Gastrocnemius medialis (tissue), 4 donors: Measurements from ENCODE around the gene RETN. TPM values are rescaled to one million over a fixed set of nuclear protein-coding genes. Genes with fewer than 3 reads are reported as not detected.

Experiments
- ATAC-seq, 2 donors: fragments of 150-250 bp; one replicate each; pipeline ENCODE4 v1.9.1; 2016
- DNase-seq, 2 donors: peaks; one replicate each; pipeline ENCODE4 v3.0.0-alpha.2; 2019
- H3K27ac ChIP-seq, 4 donors: fragments of 200-600 bp; sonication (generic); 1 replicate in 1 of 4; 2 replicates in 3 of 4; pipeline ENCODE4 v1.5.1; 2016 to 2018; ENCODE audit warnings: mild to moderate bottlenecking in 2 of 4, moderate library complexity in 1 of 4
- H3K27me3 ChIP-seq, 3 donors: fragments of 200-600 bp; sonication (generic) in 2 of 3; 1 replicate in 1 of 3; 2 replicates in 2 of 3; pipeline versions ENCODE4 v1.5.1 to v1.6.0; 2016 to 2019; ENCODE audit warnings: mild to moderate bottlenecking in 1 of 3, moderate library complexity in 1 of 3
- H3K36me3 ChIP-seq, 2 donors: fragments of 200-600 bp; sonication (generic) in 1 of 2; one replicate each; pipeline ENCODE4 v1.5.1; 2017 to 2018
- H3K4me1 ChIP-seq, 2 donors: fragments of 200-600 bp; sonication (generic) in 1 of 2; one replicate each; pipeline ENCODE4 v1.5.1; 2016 to 2017; ENCODE audit warnings: mild to moderate bottlenecking in 2 of 2
- H3K4me3 ChIP-seq, 4 donors: fragments of 200-600 bp; sonication (generic) in 3 of 4; 1 replicate in 1 of 4; 2 replicates in 3 of 4; pipeline ENCODE4 v1.5.1; 2016 to 2019; ENCODE audit warnings: mild to moderate bottlenecking in 2 of 4
- H3K9me3 ChIP-seq, 3 donors: fragments of 200-600 bp; sonication (generic) in 2 of 3; 1 replicate in 1 of 3; 2 replicates in 2 of 3; pipeline ENCODE4 v1.5.1; 2016 to 2019
- CTCF ChIP-seq, 5 experiments: fragments of 450-650 bp in 3 of 5; fragments of 200-600 bp in 2 of 5; sonication (generic) in 2 of 5; IDR thresholded peaks in 4 of 5; conservative IDR thresholded peaks in 1 of 5; 1 replicate in 4 of 5; 2 replicates in 1 of 5; pipeline ENCODE4 v1.5.1; 2016 to 2019; ENCODE audit warnings: antibody characterized with exemption in 5 of 5, mild to moderate bottlenecking in 3 of 5, moderate library complexity in 3 of 5
- POLR2A ChIP-seq, 2 donors: fragments of 450-650 bp; IDR thresholded peaks; one replicate each; pipeline ENCODE4 v1.6.1; 2017; ENCODE audit warnings: antibody characterized with exemption in 2 of 2, mild to moderate bottlenecking in 2 of 2, moderate library complexity in 2 of 2
- in situ Hi-C, 4 donors: fragments of 200-750 bp; cut with MboI; loops; one replicate each; pipeline versions ENCODE4 v1.15.0 to v1.8.0; 2017; ENCODE audit warnings: low sequenced_read_pairs in 4 of 4
- intact Hi-C: fragments of 100-400 bp; cut with DNase I; formaldehyde crosslinking; loops from one replicate; pipeline ENCODE4 v1.15.1; 2023; ENCODE audit warnings: low total_unique reads
- total RNA-seq, 4 donors: library from RNA; depleted of rRNA; stranded (reverse); fragments of >200 nt; gene quantifications; one replicate each; pipeline versions ENCODE4 v1.1.0 to v1.2.3, GENCODE V29; 2016

RETN gene
- total RNA-seq, 4 donors from 2014 or later: 1.2 TPM; not detected in 3

GRCh38 chr19:7701654-7702457 is 33.0 kb downstream of the RETN start, which contains the start of gene FCER2:
FCER2 (minus strand) TSS chr19:7702131; CDS start chr19:7699760, 2,371 bp downstream.
- in situ Hi-C loops (no loop called here), intact Hi-C loops (no loop called here)
- no peaks in the 10 kb centered on the region for H3K36me3 ChIP-seq
- no peak for DNase-seq
- H3K9me3 ChIP-seq: no peaks in the 10 kb centered on the region
- no peak within 1 kb of the TSS for H3K27ac ChIP-seq
- no peak for TF ChIP-seq CTCF (IDR thresholded peaks at IDR 0.05 in 4 of 5, conservative IDR thresholded peaks at IDR 0.05 in 1 of 5)
- no peak for TF ChIP-seq POLR2A (IDR thresholded peaks at IDR 0.05)
- H3K27me3 ChIP-seq: peaks cover 0 to 22% (median 13%) of the 10 kb centered on the region in 3 donors
- no peaks in the 10 kb centered on the region for H3K4me1 ChIP-seq
- ATAC-seq: no peak
- no peak within 1 kb of the TSS for H3K4me3 ChIP-seq

GRCh38 chr19:7703332-7703731 is 34.5 kb downstream of the RETN start:
- peaks cover 0 to 9% (median 5%) of the 10 kb centered on the region in 3 donors for H3K27me3 ChIP-seq
- intact Hi-C loops (no loop called here), in situ Hi-C loops (no loop called here)
- TF ChIP-seq CTCF (IDR thresholded peaks at IDR 0.05 in 4 of 5, conservative IDR thresholded peaks at IDR 0.05 in 1 of 5) (no peak), POLR2A (IDR thresholded peaks at IDR 0.05) (no peak)
- no peak overlapping the region for H3K4me3 ChIP-seq
- no peaks in the 10 kb centered on the region for H3K36me3 ChIP-seq
- H3K27ac ChIP-seq: no peak overlapping the region
- H3K9me3 ChIP-seq: no peaks in the 10 kb centered on the region
- DNase-seq (no peak), ATAC-seq (no peak)
- no peaks in the 10 kb centered on the region for H3K4me1 ChIP-seq

GRCh38 chr19:7704280-7705060 is 35.6 kb downstream of the RETN start:
- Histone ChIP-seq H3K27ac (no peak overlapping the region), H3K4me3 (no peak overlapping the region), H3K9me3 (no peaks in the 10 kb centered on the region), H3K27me3 (peaks cover 0 to 8% (median 3%) of the 10 kb centered on the region in 3 donors), H3K4me1 (no peaks in the 10 kb centered on the region), H3K36me3 (no peaks in the 10 kb centered on the region)
- intact Hi-C loops (no loop called here), in situ Hi-C loops (no loop called here)
- no peak for ATAC-seq
- no peak for TF ChIP-seq POLR2A (IDR thresholded peaks at IDR 0.05)
- TF ChIP-seq CTCF (IDR thresholded peaks at IDR 0.05 in 4 of 5, conservative IDR thresholded peaks at IDR 0.05 in 1 of 5): no peak
- DNase-seq: no peak

- H3K27me3 ChIP-seq: peaks cover 0 to 8% (median 3%) of the 10 kb centered on the region in 3 donors
- H3K4me3 ChIP-seq: no peak overlapping the region
- no peak for ATAC-seq
- in situ Hi-C loops: no loop called here
- intact Hi-C loops: no loop called here
- peak; percentile 20 to 37 for DNase-seq
- H3K4me1 ChIP-seq: no peaks in the 10 kb centered on the region
- H3K27ac ChIP-seq: peak overlapping the region in 1 of 4 donors; percentile 7
- no peaks in the 10 kb centered on the region for H3K36me3 ChIP-seq
- no peaks in the 10 kb centered on the region for H3K9me3 ChIP-seq
- TF ChIP-seq POLR2A (IDR thresholded peaks at IDR 0.05) (no peak), CTCF (IDR thresholded peaks at IDR 0.05 in 4 of 5, conservative IDR thresholded peaks at IDR 0.05 in 1 of 5) (no peak)
These were observed 36.7 kb downstream of the RETN start for GRCh38 chr19:7705387-7706187.
